Tibial nerve (tissue), 4 donors: ENCODE data around the gene SS18.

Source experiments
- CTCF ChIP-seq, 5 experiments: fragments of 200-600 bp in 3 of 5; fragments of 450-650 bp in 2 of 5; sonication (generic) in 3 of 5; IDR thresholded peaks; one replicate each; pipeline ENCODE4 v1.5.1; 2016 to 2019; ENCODE audit warnings: antibody characterized with exemption in 5 of 5, mild to moderate bottlenecking in 3 of 5, moderate library complexity in 2 of 5
- EP300 ChIP-seq, 2 donors: sonication (generic); formaldehyde crosslinking; IDR thresholded peaks; one replicate each; pipeline ENCODE4 v1.6.1; 2017; ENCODE audit warnings: antibody characterized with exemption in 2 of 2, mild to moderate bottlenecking in 1 of 2
- POLR2A ChIP-seq, 2 donors: fragments of 450-650 bp; IDR thresholded peaks; one replicate each; pipeline ENCODE4 v1.6.1; 2017; ENCODE audit warnings: antibody characterized with exemption in 2 of 2, mild to moderate bottlenecking in 2 of 2, moderate library complexity in 2 of 2

DNA sequence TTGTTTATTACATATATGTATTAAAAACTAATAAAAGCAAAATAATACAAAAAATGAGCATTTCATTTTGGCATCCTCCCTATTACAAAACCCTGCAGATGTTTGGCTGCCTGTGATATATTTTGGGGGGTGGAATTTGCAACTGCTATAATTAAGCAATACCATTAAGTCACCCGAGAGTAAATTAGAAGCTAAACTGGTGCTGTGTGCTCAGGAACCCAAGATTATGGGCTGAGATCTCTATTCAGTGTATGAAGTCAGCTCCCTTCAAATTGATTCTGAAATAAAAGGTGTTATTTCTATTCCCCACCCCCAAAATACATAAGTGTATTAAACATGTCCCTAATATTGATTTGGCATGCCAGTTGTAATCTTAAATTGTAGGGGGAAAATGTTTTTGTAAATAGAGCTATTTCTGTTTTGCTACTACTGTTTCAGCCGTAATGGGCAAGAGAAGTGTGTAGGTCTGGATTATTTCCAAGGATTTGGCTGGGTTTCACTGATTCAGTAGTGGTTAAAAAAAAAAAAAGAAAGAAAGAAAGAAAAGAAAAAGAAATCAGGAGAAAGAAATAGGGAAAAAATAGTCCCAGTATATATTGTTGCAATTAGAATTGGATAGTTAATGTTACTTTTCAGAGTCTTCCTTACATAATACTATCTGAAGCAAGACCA, 110.9 kb downstream of the SS18 start:
- TF ChIP-seq POLR2A (IDR thresholded peaks at IDR 0.05) (no peak), CTCF (IDR thresholded peaks at IDR 0.05) (no peak), EP300 (IDR thresholded peaks at IDR 0.05) (no peak)
